A673 (cell line): ENCODE results near the gene SDCCAG8. TPM values are rescaled to one million over a fixed set of nuclear protein-coding genes. Genes with fewer than 3 reads are reported as not detected.

ENCODE experiments used
- BruUV-seq: library from RNA; stranded (reverse); fragments of 400-500 nt; replicated peaks from 2 replicates; lab custom pipeline; 2021; lab: Mats Ljungman, UMichigan
- CTCF ChIA-PET: fragments of 300-600 bp; sonication (Branson Sonifier 250); formaldehyde crosslinking; loops from one replicate; lab custom pipeline; 2022; ENCODE audit warnings: antibody characterized with exemption; lab: Charles Lee
- POLR2A ChIA-PET: fragments of 300-600 bp; sonication (Branson Sonifier 250); formaldehyde crosslinking; loops from one replicate; lab custom pipeline; 2022; ENCODE audit warnings: antibody characterized with exemption; ENCODE audit not compliant: low non-redundant PET; lab: Charles Lee
- DNase-seq: peaks from one replicate; pipeline ENCODE4 v3.0.0-alpha.2; 2015; ENCODE audit warnings: low spot score
- H3K27ac ChIP-seq: fragments of 200-600 bp; sonication (generic); 2 replicates; pipeline ENCODE4 v1.5.1; 2016; ENCODE audit warnings: mixed run types, low read depth, mild to moderate bottlenecking, mixed read lengths, antibody characterized with exemption, low read length; ENCODE audit not compliant: poor library complexity, severe bottlenecking
- H3K27me3 ChIP-seq: fragments of 200-600 bp; sonication (generic); replicated peaks from 2 replicates; pipeline ENCODE4 v1.6.1; 2017; ENCODE audit warnings: mixed run types, low read depth, mild to moderate bottlenecking, mixed read lengths, antibody characterized with exemption, low read length; ENCODE audit not compliant: insufficient read depth, poor library complexity
- H3K36me3 ChIP-seq: fragments of 200-600 bp; sonication (generic); 2 replicates; pipeline ENCODE4 v1.6.1; 2016; ENCODE audit warnings: mixed run types, mild to moderate bottlenecking, mixed read lengths, antibody characterized with exemption, low read length; ENCODE audit not compliant: insufficient read depth, poor library complexity, severe bottlenecking
- H3K4me1 ChIP-seq: fragments of 200-600 bp; sonication (generic); 2 replicates; pipeline ENCODE4 v1.6.1; 2017; ENCODE audit warnings: mixed run types, mild to moderate bottlenecking, mixed read lengths, antibody characterized with exemption, low read length; ENCODE audit not compliant: insufficient read depth, poor library complexity, severe bottlenecking
- H3K4me3 ChIP-seq: fragments of 200-600 bp; sonication (generic); 2 replicates; pipeline ENCODE4 v1.5.1; 2016; ENCODE audit warnings: low read depth, mixed run types, mild to moderate bottlenecking, mixed read lengths, low read length; ENCODE audit not compliant: poor library complexity, severe bottlenecking
- H3K9me3 ChIP-seq: fragments of 200-600 bp; sonication (generic); 2 replicates; pipeline ENCODE4 v1.6.1; 2016; ENCODE audit warnings: mixed run types, low read depth, mild to moderate bottlenecking, mixed read lengths, antibody characterized with exemption, low read length; ENCODE audit not compliant: poor library complexity, severe bottlenecking
- CTCF ChIP-seq: fragments of 300-800, 200-600 bp; sonication (generic); conservative IDR thresholded peaks from 2 replicates; pipeline ENCODE4 v1.5.1; 2017; ENCODE audit warnings: low read depth, mild to moderate bottlenecking, antibody characterized with exemption, low read length, moderate library complexity, mixed read lengths
- EZH2 ChIP-seq: fragments of 200-600 bp; sonication (generic); IDR thresholded peaks from 2 replicates; pipeline ENCODE4 v1.6.1; 2017; ENCODE audit warnings: borderline replicate concordance, low read depth, mild to moderate bottlenecking, mixed read lengths, antibody characterized with exemption, low read length; ENCODE audit not compliant: poor library complexity, severe bottlenecking
- intact Hi-C: fragments of 100-400 bp; cut with micrococcal nuclease; formaldehyde crosslinking; loops from one replicate; pipeline ENCODE4 v1.10.0; 2022; ENCODE audit not compliant: unreplicated experiment
- total RNA-seq: library from RNA; stranded (reverse); gene quantifications from 2 replicates; pipeline ENCODE4 v1.2.3, GENCODE V29; 2021

The SDCCAG8 gene
- total RNA-seq, 1 experiment from 2014 or later, result 9.1 TPM

- H3K27me3 ChIP-seq, result no peaks in the 10 kb centered on the region
- no peaks in the 10 kb centered on the region for H3K9me3 ChIP-seq
- TF ChIP-seq CTCF, result no peak
- TF ChIP-seq EZH2, result no peak
- no peak overlapping the region for H3K4me3 ChIP-seq
- H3K36me3 ChIP-seq, result no peaks in the 10 kb centered on the region
- no peak overlapping the region for H3K27ac ChIP-seq
- no TSS peak for BruUV-seq
- intact Hi-C loops, result no loop called here
- no peak for DNase-seq
- H3K4me1 ChIP-seq, result no peaks in the 10 kb centered on the region
- POLR2A ChIA-PET, result no interaction called here
- CTCF ChIA-PET, result no interaction called here
Measured at GRCh38 chr1:243267914-243268653, 12.2 kb downstream of the SDCCAG8 start.

- CTCF ChIA-PET, result no interaction called here
- BruUV-seq, result no TSS peak
- Histone ChIP-seq H3K9me3 (no peaks in the 10 kb centered on the region), H3K4me3 (no peak overlapping the region), H3K36me3 (no peaks in the 10 kb centered on the region), H3K4me1 (no peaks in the 10 kb centered on the region), H3K27ac (no peak overlapping the region), H3K27me3 (no peaks in the 10 kb centered on the region)
- DNase-seq, result no peak
- TF ChIP-seq EZH2, result no peak
- POLR2A ChIA-PET, result no interaction called here
- intact Hi-C loops, result no loop called here
Measured at GRCh38 chr1:243268751-243269460, 13.1 kb downstream of the SDCCAG8 start.

- Histone ChIP-seq H3K27me3 (no peaks in the 10 kb centered on the region), H3K36me3 (no peaks in the 10 kb centered on the region), H3K9me3 (no peaks in the 10 kb centered on the region), H3K4me1 (no peaks in the 10 kb centered on the region), H3K27ac (no peak overlapping the region), H3K4me3 (no peak overlapping the region)
- ChIA-PET CTCF (no interaction called here), POLR2A (no interaction called here)
- DNase-seq, result no peak
- TF ChIP-seq EZH2, result no peak
- no peak for TF ChIP-seq CTCF
- no TSS peak for BruUV-seq
- intact Hi-C loops, result no loop called here
Measured at GRCh38 chr1:243269461-243269801, 13.6 kb downstream of the SDCCAG8 start.
